GM18867 (cell line): Measurements from ENCODE around the gene CRIP1.

Source experiments
- ATAC-seq: cut with Tn5 transposase; IDR thresholded peaks from one replicate; pipeline ENCODE4 v1.9.1; 2021; ENCODE audit warnings: mild to moderate bottlenecking, moderate library complexity; ENCODE audit not compliant: unreplicated experiment

CRIP1 gene

GRCh38 chr14:105503296-105503640, 16.6 kb downstream of the CRIP1 start:
- ATAC-seq: no peak

- ATAC-seq: no peak
Measured at GRCh38 chr14:105503935-105504692, 17.4 kb downstream of the CRIP1 start.

- ATAC-seq: no peak
Measured at GRCh38 chr14:105505101-105505500, 18.4 kb downstream of the CRIP1 start.

- ATAC-seq: no peak
Measured at GRCh38 chr14:105507247-105507646, 20.6 kb downstream of the CRIP1 start.

GRCh38 chr14:105508069-105508468, 21.4 kb downstream of the CRIP1 start:
- no peak for ATAC-seq

GRCh38 chr14:105508601-105509000, 21.9 kb downstream of the CRIP1 start:
- no peak for ATAC-seq

- no peak for ATAC-seq
Measured at GRCh38 chr14:105517096-105517495, 30.4 kb downstream of the CRIP1 start.

- ATAC-seq: no peak
Measured at GRCh38 chr14:105519946-105520698, 33.4 kb downstream of the CRIP1 start.

- ATAC-seq: no peak
Measured at GRCh38 chr14:105525326-105525725, 38.6 kb downstream of the CRIP1 start.

- no peak for ATAC-seq
Measured at GRCh38 chr14:105525861-105526775, 39.4 kb downstream of the CRIP1 start, which contains the start of gene TMEM121. TMEM121 (plus strand) TSS chr14:105526583; CDS start chr14:105528835, 2,252 bp downstream.

- no peak for ATAC-seq
Measured at GRCh38 chr14:105526776-105527380, 40.2 kb downstream of the CRIP1 start.

- ATAC-seq: no peak
Measured at GRCh38 chr14:105527381-105527825, 40.7 kb downstream of the CRIP1 start.

- ATAC-seq: peak; percentile 55
Measured at GRCh38 chr14:105527826-105528585, 41.3 kb downstream of the CRIP1 start.

- no peak for ATAC-seq
Measured at GRCh38 chr14:105528586-105529318, 42.1 kb downstream of the CRIP1 start.

- ATAC-seq: no peak
Measured at GRCh38 chr14:105529319-105529568, 42.6 kb downstream of the CRIP1 start.

GRCh38 chr14:105529569-105530284, 43.0 kb downstream of the CRIP1 start:
- ATAC-seq: no peak

GRCh38 chr14:105530285-105531087, 43.8 kb downstream of the CRIP1 start:
- ATAC-seq: no peak
